Neural cell (in vitro differentiated cells): Measurements from ENCODE around the gene NUDT21.

Experiments used
- CTCF ChIP-seq: fragments of 450-650 bp; IDR thresholded peaks from 2 replicates; pipeline ENCODE4 v1.5.1; 2014; ENCODE audit warnings: antibody characterized with exemption, mild to moderate bottlenecking, moderate library complexity; ENCODE audit not compliant: poor library complexity, severe bottlenecking
- EZH2 ChIP-seq: fragments of 200-600, 300-800 bp; shearing (Covaris generic), sonication (generic); IDR thresholded peaks from 2 replicates; pipeline ENCODE4 v1.6.1; 2014; ENCODE audit warnings: antibody characterized with exemption, low read length, borderline replicate concordance, mild to moderate bottlenecking; ENCODE audit not compliant: insufficient read depth, poor library complexity, severe bottlenecking
- MXI1 ChIP-seq: fragments of 450-650 bp; conservative IDR thresholded peaks from 2 replicates; pipeline ENCODE4 v1.6.1; 2014; ENCODE audit warnings: antibody characterized with exemption, mild to moderate bottlenecking; ENCODE audit not compliant: poor library complexity, severe bottlenecking
- POLR2AphosphoS5 ChIP-seq: IDR thresholded peaks from 2 replicates; pipeline ENCODE4 v1.6.1; 2012
- REST ChIP-seq: IDR thresholded peaks from 2 replicates; pipeline ENCODE4 v1.6.1; 2012; ENCODE audit warnings: borderline replicate concordance
- SMC3 ChIP-seq: fragments of 450-650 bp; conservative IDR thresholded peaks from 2 replicates; pipeline ENCODE4 v1.6.1; 2014; ENCODE audit warnings: antibody characterized with exemption, mild to moderate bottlenecking, moderate library complexity; ENCODE audit not compliant: poor library complexity

- no peak for TF ChIP-seq CTCF
- no peak for TF ChIP-seq REST
- TF ChIP-seq SMC3: no peak
- no peak for TF ChIP-seq EZH2
- no peak for TF ChIP-seq MXI1
- TF ChIP-seq POLR2AphosphoS5: no peak
Measured at GRCh38 chr16:56400458-56400857, 50.7 kb downstream of the NUDT21 start.
